Measurements from ENCODE around the gene HHAT. TPM values are rescaled to one million over a fixed set of nuclear protein-coding genes. Genes with fewer than 3 reads are reported as not detected.

Gene HHAT
- total and polyA plus RNA-seq, 4 donors: 1.9 to 3.9 (median 2.6) TPM

DNA sequence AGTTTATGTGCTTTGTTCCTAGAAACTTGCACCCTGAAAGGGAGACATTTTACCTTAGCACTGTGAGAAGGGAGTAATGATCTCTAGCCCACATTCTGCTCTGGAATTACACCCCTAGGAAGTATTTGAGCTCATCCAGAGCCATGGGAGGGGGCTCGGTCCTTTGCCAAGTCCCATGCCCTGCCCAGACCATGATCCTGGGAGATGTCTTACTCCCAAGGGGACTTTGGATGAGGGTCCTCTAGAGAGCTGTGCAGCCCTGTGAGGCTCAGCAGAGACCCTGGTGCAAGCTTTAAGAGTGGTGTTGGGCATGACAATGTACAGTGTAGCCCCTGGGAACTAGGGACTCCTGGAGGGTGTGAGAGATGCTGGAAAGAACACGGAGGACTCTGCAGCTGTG lies 241.4 kb downstream of the HHAT start:
- WGBS, 2 donors: 83 to 89% methylated on average over 2 of the region's 2 CpGs
- ATAC-seq (ENCODE audit: low FRiP score): peak; percentile 38

GRCh38 chr1:210571356-210572284 lies 242.9 kb downstream of the HHAT start:
- no peak for DNase-seq
- Histone ChIP-seq H3K27me3 (ENCODE audit: control insufficient read depth in 1 of 2, insufficient read depth in 2 of 2, low read length in 1 of 2) (no peaks in the 10 kb centered on the region), H3K27ac (ENCODE audit: low read depth in 1 of 2, low read length in 2 of 2) (no peak overlapping the region), H3K36me3 (ENCODE audit: control insufficient read depth in 1 of 2, insufficient read depth in 2 of 2, low read length in 1 of 2) (no peaks in the 10 kb centered on the region), H3K4me1 (ENCODE audit: control insufficient read depth in 1 of 2, insufficient read depth in 2 of 2, low read length in 2 of 2) (no peaks in the 10 kb centered on the region), H3K9me3 (ENCODE audit: control insufficient read depth, low read length) (no peaks in the 10 kb centered on the region), H3K4me3 (ENCODE audit: low read length in 2 of 2) (no peak overlapping the region)
- WGBS, 2 donors: 80 to 82% methylated on average over 14 of the region's 14 CpGs
- ATAC-seq (ENCODE audit: low FRiP score): no peak
- intact Hi-C loops (cut with DNase I): no loop called here

More for the DNA sequence above, 241.4 kb downstream of the HHAT start:
- no peak overlapping the region for H3K4me3 ChIP-seq (ENCODE audit: low read length in 2 of 2)
- no peaks in the 10 kb centered on the region for H3K9me3 ChIP-seq (ENCODE audit: control insufficient read depth, low read length)
- DNase-seq: no peak
- H3K27ac ChIP-seq (ENCODE audit: low read depth in 1 of 2, low read length in 2 of 2): no peak overlapping the region
- intact Hi-C loops (cut with DNase I): no loop called here
- no peaks in the 10 kb centered on the region for H3K36me3 ChIP-seq (ENCODE audit: control insufficient read depth in 1 of 2, insufficient read depth in 2 of 2, low read length in 1 of 2)
- H3K4me1 ChIP-seq (ENCODE audit: control insufficient read depth in 1 of 2, insufficient read depth in 2 of 2, low read length in 2 of 2): no peaks in the 10 kb centered on the region
- H3K27me3 ChIP-seq (ENCODE audit: control insufficient read depth in 1 of 2, insufficient read depth in 2 of 2, low read length in 1 of 2): no peaks in the 10 kb centered on the region

DNA sequence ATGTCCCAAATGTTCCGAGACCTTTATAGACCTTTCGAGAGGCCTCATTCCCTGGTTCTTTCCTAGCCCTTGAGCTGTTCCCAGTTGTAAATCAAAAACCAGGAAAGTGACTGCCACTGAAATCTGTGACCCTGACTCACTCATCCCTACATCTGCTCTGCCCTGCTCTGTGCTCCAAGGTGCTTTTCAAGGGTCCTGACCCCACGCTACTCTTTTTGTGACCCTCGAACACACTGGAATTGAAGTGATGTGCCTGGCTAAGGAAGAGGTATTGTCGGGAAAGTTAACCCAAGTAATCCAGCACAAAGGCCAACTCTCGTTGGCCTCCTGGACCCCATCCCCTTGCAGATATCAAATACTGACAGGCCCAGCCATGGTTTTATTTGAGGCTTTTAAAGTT lies 244.4 kb downstream of the HHAT start:
- DNase-seq (no peak), ATAC-seq (ENCODE audit: low FRiP score) (no peak)
- Histone ChIP-seq H3K4me1 (ENCODE audit: control insufficient read depth in 1 of 2, insufficient read depth in 2 of 2, low read length in 2 of 2) (no peaks in the 10 kb centered on the region), H3K4me3 (ENCODE audit: low read length in 2 of 2) (no peak overlapping the region), H3K27me3 (ENCODE audit: control insufficient read depth in 1 of 2, insufficient read depth in 2 of 2, low read length in 1 of 2) (no peaks in the 10 kb centered on the region), H3K36me3 (ENCODE audit: control insufficient read depth in 1 of 2, insufficient read depth in 2 of 2, low read length in 1 of 2) (no peaks in the 10 kb centered on the region), H3K27ac (ENCODE audit: low read depth in 1 of 2, low read length in 2 of 2) (no peak overlapping the region), H3K9me3 (ENCODE audit: control insufficient read depth, low read length) (no peaks in the 10 kb centered on the region)
- intact Hi-C loops (cut with DNase I): no loop called here
- WGBS, 2 donors: 85 to 90% methylated on average over 6 of the region's 6 CpGs

- intact Hi-C loops (cut with DNase I): loop anchor here in 1 of 2 donors (5.0 kb wide), 1 partner anchor 550 kb away; the partner anchor contains the start of gene KCNH1
- no peak for ATAC-seq (ENCODE audit: low FRiP score)
- no peaks in the 10 kb centered on the region for H3K4me1 ChIP-seq (ENCODE audit: control insufficient read depth in 1 of 2, insufficient read depth in 2 of 2, low read length in 2 of 2)
- H3K9me3 ChIP-seq (ENCODE audit: control insufficient read depth, low read length): no peaks in the 10 kb centered on the region
- 75 to 78% methylated on average over 10 of the region's 10 CpGs for WGBS, 2 donors
- no peaks in the 10 kb centered on the region for H3K36me3 ChIP-seq (ENCODE audit: control insufficient read depth in 1 of 2, insufficient read depth in 2 of 2, low read length in 1 of 2)
- H3K27ac ChIP-seq (ENCODE audit: low read depth in 1 of 2, low read length in 2 of 2): no peak overlapping the region
- H3K4me3 ChIP-seq (ENCODE audit: low read length in 2 of 2): no peak overlapping the region
- no peaks in the 10 kb centered on the region for H3K27me3 ChIP-seq (ENCODE audit: control insufficient read depth in 1 of 2, insufficient read depth in 2 of 2, low read length in 1 of 2)
- no peak for DNase-seq
Observed at GRCh38 chr1:210582205-210582970, 253.7 kb downstream of the HHAT start.

- Histone ChIP-seq H3K27ac (ENCODE audit: low read depth in 1 of 2, low read length in 2 of 2) (no peak overlapping the region), H3K9me3 (ENCODE audit: control insufficient read depth, low read length) (no peaks in the 10 kb centered on the region), H3K36me3 (ENCODE audit: control insufficient read depth in 1 of 2, insufficient read depth in 2 of 2, low read length in 1 of 2) (no peaks in the 10 kb centered on the region), H3K4me3 (ENCODE audit: low read length in 2 of 2) (no peak overlapping the region), H3K4me1 (ENCODE audit: control insufficient read depth in 1 of 2, insufficient read depth in 2 of 2, low read length in 2 of 2) (no peaks in the 10 kb centered on the region), H3K27me3 (ENCODE audit: control insufficient read depth in 1 of 2, insufficient read depth in 2 of 2, low read length in 1 of 2) (no peaks in the 10 kb centered on the region)
- WGBS, 2 donors: 33 to 34% methylated on average over 3 of the region's 3 CpGs
- intact Hi-C loops (cut with DNase I): loop anchor here (2.0 to 5.0 kb wide), 2 partner anchors 548 to 550 kb away; partner anchors contain the start of gene KCNH1 (in 2 of the 2)
- peak; percentile 79 to 87 for DNase-seq
- ATAC-seq (ENCODE audit: low FRiP score): peak; percentile 66
Observed at GRCh38 chr1:210584439-210585113, 255.9 kb downstream of the HHAT start.

GRCh38 chr1:210586771-210587170 lies 258.1 kb downstream of the HHAT start:
- Histone ChIP-seq H3K27ac (ENCODE audit: low read depth in 1 of 2, low read length in 2 of 2) (no peak overlapping the region), H3K27me3 (ENCODE audit: control insufficient read depth in 1 of 2, insufficient read depth in 2 of 2, low read length in 1 of 2) (no peaks in the 10 kb centered on the region), H3K36me3 (ENCODE audit: control insufficient read depth in 1 of 2, insufficient read depth in 2 of 2, low read length in 1 of 2) (no peaks in the 10 kb centered on the region), H3K4me1 (ENCODE audit: control insufficient read depth in 1 of 2, insufficient read depth in 2 of 2, low read length in 2 of 2) (no peaks in the 10 kb centered on the region), H3K4me3 (ENCODE audit: low read length in 2 of 2) (no peak overlapping the region), H3K9me3 (ENCODE audit: control insufficient read depth, low read length) (no peaks in the 10 kb centered on the region)
- intact Hi-C loops (cut with DNase I): no loop called here
- ATAC-seq (ENCODE audit: low FRiP score): no peak
- 41 to 45% methylated on average over 4 of the region's 4 CpGs for WGBS, 2 donors
- no peak for DNase-seq

- Histone ChIP-seq H3K4me3 (ENCODE audit: low read length in 2 of 2) (no peak overlapping the region), H3K36me3 (ENCODE audit: control insufficient read depth in 1 of 2, insufficient read depth in 2 of 2, low read length in 1 of 2) (no peaks in the 10 kb centered on the region), H3K27ac (ENCODE audit: low read depth in 1 of 2, low read length in 2 of 2) (no peak overlapping the region), H3K27me3 (ENCODE audit: control insufficient read depth in 1 of 2, insufficient read depth in 2 of 2, low read length in 1 of 2) (no peaks in the 10 kb centered on the region), H3K4me1 (ENCODE audit: control insufficient read depth in 1 of 2, insufficient read depth in 2 of 2, low read length in 2 of 2) (no peaks in the 10 kb centered on the region), H3K9me3 (ENCODE audit: control insufficient read depth, low read length) (no peaks in the 10 kb centered on the region)
- intact Hi-C loops (cut with DNase I): no loop called here
- no peak for DNase-seq
- ATAC-seq (ENCODE audit: low FRiP score): no peak
- WGBS, 2 donors: 93 to 95% methylated on average over 4 of the region's 4 CpGs
Observed at GRCh38 chr1:210587566-210587965, 258.9 kb downstream of the HHAT start.

- H3K9me3 ChIP-seq (ENCODE audit: control insufficient read depth, low read length): no peaks in the 10 kb centered on the region
- H3K27me3 ChIP-seq (ENCODE audit: control insufficient read depth in 1 of 2, insufficient read depth in 2 of 2, low read length in 1 of 2): no peaks in the 10 kb centered on the region
- no peak for DNase-seq
- WGBS, 2 donors: 93 to 96% methylated on average over 3 of the region's 3 CpGs
- H3K27ac ChIP-seq (ENCODE audit: low read depth in 1 of 2, low read length in 2 of 2): no peak overlapping the region
- intact Hi-C loops (cut with DNase I): no loop called here
- no peaks in the 10 kb centered on the region for H3K4me1 ChIP-seq (ENCODE audit: control insufficient read depth in 1 of 2, insufficient read depth in 2 of 2, low read length in 2 of 2)
- no peak overlapping the region for H3K4me3 ChIP-seq (ENCODE audit: low read length in 2 of 2)
- ATAC-seq (ENCODE audit: low FRiP score): no peak
- H3K36me3 ChIP-seq (ENCODE audit: control insufficient read depth in 1 of 2, insufficient read depth in 2 of 2, low read length in 1 of 2): no peaks in the 10 kb centered on the region
Observed at GRCh38 chr1:210588357-210588756, 259.7 kb downstream of the HHAT start.
